ENCODE data around the gene FLYWCH2.

Gene FLYWCH2

GRCh38 chr16:2854700-2855309 lies 28.2 kb upstream of the FLYWCH2 start:
- DNase-seq = no peak

- DNase-seq = no peak
These were observed 27.5 kb upstream of the FLYWCH2 start for GRCh38 chr16:2855536-2855935.

DNA sequence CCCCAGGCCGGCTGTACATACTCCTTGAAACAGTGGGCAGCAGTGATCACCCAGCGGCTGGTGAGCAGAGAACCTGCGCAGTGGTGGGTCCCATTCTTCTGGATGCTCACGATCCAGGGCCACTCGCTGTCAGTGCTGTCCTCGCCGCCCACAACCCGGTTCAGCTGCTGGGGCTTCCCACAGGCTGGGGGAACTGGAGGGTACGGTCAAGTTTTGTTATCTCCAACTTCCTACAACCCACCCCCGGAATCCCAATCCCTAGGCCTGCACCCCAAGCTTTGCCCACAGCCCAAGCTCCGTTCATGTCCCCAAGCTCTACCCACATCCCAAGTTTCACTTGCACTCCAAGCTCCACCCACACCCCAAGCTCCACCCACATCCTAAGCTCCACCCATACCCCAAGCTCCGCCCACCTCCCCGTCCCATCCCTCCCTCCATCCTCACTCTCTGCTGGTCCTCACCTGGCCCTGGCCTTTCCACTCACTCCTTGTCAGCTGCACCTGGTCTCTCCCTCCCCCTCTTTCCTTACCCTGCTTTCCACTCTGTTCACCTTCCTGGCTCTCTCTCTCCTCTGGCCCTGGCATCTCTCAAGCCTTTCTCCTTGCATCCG lies 26.8 kb upstream of the FLYWCH2 start:
- no peak for DNase-seq

- DNase-seq = no peak
These were observed 26.1 kb upstream of the FLYWCH2 start for GRCh38 chr16:2856686-2857450.

DNA sequence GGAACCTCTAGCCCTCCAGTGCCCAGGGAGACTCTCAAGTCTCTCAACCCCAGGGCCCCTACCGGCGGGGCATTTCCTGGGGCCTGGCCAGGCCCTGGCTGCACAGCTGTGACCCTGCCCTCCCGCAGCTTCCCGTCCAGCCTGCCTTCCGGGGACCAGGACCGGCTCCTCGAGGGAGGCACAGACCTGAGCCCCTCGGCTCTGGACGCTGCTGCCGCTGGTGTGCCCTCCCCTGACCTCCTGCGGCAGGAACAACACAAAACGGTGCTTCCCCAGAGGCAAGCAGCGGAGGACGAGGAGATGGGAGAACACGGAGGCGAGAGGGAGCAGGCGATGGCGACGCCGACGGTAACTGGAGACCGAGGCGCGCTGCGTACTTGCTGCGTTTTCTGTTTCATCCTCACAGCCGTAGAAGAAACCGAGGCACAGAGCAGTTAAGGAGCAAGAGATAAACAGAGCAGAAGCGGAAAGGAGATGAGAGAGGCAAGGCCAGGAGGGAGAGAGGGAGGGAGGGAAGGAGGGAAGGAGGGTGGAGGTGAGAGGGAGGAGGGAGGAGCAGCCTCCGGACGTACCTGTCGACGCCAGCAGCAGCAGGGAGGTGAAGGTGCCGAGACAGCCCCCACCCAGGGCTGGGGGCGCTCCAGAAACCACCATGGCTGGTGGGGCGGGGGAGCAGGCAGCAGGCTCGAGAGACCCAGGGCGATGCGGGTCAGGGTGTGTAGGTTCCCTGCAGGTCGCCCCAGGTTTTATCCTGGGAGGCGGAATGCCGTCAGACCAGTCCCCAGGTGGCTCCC lies 25.4 kb upstream of the FLYWCH2 start, which contains the start of gene PRSS22:
Gene PRSS22, minus strand, starts transcription at position 720 of the 794 bp plus-strand sequence. Its CDS starts 66 bp downstream, at position 654.
- DNase-seq = no peak

DNA sequence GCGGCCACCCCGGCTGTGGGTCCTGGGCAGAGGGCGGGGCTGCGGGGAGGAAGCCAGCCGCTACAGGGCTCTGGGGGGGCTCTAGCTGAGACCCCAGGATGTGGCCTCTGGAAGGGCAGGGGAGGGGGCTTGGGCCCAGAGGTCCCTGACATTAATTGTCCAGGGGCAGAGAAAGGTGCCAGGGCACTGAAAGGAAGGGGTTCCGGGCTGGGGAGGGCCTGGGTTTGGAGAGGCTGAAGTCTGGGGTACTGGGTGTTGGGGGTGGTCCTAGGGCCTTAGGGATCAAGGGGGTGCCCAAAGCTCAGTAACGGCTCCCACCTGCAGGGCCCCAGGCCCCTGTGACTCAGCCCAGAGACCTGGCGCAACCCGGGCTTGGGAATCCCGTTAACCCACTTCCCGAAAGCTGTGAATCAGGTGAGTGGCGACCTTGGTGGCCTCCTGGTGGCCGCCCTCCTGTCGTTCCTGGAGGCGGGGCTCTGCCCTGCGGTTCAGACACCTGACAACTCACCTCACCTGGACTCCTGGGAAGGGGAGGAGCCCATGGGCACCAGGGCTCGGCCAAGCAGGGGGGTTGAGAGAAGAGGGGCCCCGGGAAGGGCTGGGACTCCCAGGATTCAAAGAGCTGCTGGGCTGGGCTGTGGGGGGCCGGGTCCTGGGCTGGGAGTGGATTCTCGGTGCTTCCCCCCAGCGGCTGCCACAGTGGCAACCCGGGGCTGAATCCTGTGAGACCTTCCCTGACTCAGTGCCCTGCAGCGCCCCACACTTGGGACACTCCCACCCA lies 24.6 kb upstream of the FLYWCH2 start:
- no peak for DNase-seq

GRCh38 chr16:2859686-2860265 lies 23.2 kb upstream of the FLYWCH2 start:
- DNase-seq = no peak

DNA sequence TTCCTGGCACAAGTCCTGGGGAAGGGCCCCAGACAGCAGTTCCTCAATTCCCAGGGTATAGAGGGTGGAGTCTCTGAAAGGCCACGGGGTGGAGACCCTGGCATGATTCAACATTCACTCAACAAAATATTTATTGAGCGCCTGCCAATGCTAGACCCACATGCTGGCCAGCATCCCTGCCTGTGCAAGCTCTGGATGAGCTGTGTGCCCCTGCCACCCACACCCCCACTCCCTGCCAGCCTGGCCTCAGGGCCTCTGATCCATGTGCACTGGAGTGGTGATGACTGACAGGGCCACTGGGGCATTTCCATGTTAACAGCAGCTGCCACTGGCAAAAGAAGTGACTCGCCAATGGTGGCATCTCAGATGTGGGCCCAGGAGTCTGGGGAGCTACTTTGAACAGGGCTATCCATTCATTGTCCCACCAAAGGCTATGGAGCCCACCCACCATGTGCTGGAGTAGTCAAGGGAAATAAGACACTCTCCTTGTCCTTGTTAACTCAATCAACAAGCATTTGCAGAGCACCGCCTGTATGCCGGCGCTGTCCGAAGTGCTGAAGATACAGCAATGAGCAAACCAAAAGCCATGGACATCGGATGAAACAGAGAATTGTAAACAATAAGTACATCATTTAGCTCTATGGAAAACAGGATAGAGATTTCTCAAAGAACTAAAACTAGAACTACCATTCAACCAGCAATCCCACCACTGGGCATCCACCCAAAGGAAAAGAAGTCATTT lies 22.0 kb upstream of the FLYWCH2 start:
- no peak for DNase-seq

DNA sequence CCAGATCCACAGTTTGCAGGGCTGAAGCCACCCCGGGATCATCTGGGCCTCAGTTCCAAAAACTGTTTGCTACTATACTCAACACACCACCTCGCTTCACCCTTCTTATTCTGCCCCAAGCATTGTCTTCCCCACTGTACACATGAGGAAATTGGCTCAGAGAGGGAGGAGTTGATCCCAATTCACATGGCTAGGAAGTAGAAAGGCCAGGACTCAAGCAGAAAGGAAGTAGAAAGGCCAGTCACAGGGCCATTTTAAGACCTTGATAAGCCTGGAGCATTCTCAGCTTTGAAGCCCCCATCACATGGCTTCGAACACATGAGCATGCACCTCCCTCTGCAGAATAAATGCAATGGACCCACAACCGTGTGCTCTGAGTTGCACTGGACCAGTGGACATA lies 17.4 kb upstream of the FLYWCH2 start:
- DNase-seq = no peak

- no peak for DNase-seq
These were observed 16.6 kb upstream of the FLYWCH2 start for GRCh38 chr16:2866431-2866830.

DNA sequence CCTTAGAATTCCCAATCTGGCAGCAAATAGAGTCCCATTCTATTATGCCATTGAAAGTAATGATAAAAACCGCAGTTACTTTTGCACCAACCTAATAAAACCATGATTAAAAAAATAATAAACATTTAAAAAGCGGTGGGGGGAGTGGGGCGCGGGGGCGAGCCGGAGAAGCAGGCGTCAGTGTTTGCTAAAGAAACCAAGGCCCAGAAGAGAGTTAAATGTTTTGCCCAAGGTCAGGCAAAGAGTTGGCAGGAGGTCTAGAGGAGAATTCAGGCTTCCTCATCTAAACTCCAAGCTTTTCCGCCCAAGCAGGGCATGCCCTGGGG lies 15.4 kb upstream of the FLYWCH2 start:
- no peak for DNase-seq

GRCh38 chr16:2867987-2868789 lies 14.8 kb upstream of the FLYWCH2 start:
- peak; percentile 91 for DNase-seq

- no peak for DNase-seq
These were observed 11.1 kb upstream of the FLYWCH2 start for GRCh38 chr16:2871926-2872325.

- no peak for DNase-seq
These were observed 8.7 kb upstream of the FLYWCH2 start for GRCh38 chr16:2874032-2874911.

DNA sequence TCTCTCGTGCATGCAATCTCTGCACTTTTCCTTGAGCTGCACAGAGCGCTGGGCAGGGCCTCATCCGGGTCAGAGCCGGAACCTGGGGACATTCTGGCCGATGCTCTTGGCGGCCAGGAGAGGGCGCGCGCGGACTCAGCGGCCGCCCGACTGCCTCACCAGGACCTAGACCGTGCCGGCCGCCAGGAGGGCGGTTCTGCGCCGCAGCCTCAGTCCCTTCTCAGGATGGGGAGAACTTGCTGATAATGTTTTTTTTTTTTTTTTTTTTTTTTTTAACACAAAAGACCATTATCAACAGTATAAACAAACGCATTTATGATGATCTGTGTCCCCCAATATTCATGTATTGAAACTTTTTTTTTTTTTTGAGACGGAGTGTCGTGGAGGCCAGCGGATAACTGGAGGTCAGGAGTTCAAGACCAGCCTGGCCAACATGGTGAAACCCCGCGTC lies 8.1 kb upstream of the FLYWCH2 start:
- DNase-seq = peak; percentile 74

GRCh38 chr16:2879854-2880508 lies 3.0 kb upstream of the FLYWCH2 start:
- no peak for DNase-seq

GRCh38 chr16:2881783-2882649 lies 999 bp upstream of the FLYWCH2 start:
- no peak for DNase-seq

DNA sequence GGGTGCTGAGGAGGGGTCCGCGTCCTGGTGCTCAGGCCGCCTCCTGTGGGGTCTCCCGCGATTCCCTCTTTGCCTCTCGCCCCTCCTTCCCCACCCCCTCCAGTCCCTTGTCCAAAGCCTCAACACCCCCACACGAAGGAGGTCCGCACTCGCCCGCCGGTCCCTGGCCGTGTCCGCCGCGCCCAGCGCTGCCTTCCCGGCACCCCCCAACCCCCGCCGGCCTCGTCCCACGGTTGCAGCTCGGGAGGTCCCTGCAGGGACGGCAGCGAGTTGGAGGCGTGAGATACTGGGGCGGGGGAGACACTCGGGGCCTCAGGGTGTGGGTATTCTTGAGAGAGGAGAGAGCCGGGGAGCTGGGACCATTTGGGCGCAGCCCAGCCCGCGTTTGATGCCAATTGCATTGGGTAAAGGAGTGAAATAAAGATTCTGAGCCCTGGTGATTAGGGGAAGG lies 468 bp downstream of the FLYWCH2 start:
- no peak for DNase-seq

Measured in GDM1 (cell line).